ENCODE measurements around the gene TMEM161B.

Gene TMEM161B

GRCh38 chr5:88238732-88239131 lies 29.9 kb downstream of the TMEM161B start:
- no peak for DNase-seq (ENCODE audit: extremely low read depth, low read depth)
- no peak for TF ChIP-seq CTCF (IDR thresholded peaks at IDR 0.05; ENCODE audit: low read depth, low read length, missing control alignments)
- no peak overlapping the region for H3K4me3 ChIP-seq (replicated peaks; ENCODE audit: low read depth, low read length)

GRCh38 chr5:88236866-88237642 lies 31.6 kb downstream of the TMEM161B start:
- no peak for TF ChIP-seq CTCF (IDR thresholded peaks at IDR 0.05; ENCODE audit: low read depth, low read length, missing control alignments)
- H3K4me3 ChIP-seq (replicated peaks; ENCODE audit: low read depth, low read length), result no peak overlapping the region
- DNase-seq (ENCODE audit: extremely low read depth, low read depth), result peak; percentile 24

- H3K4me3 ChIP-seq (replicated peaks; ENCODE audit: low read depth, low read length), result no peak overlapping the region
- TF ChIP-seq CTCF (IDR thresholded peaks at IDR 0.05; ENCODE audit: low read depth, low read length, missing control alignments), result no peak
- DNase-seq (ENCODE audit: extremely low read depth, low read depth), result no peak
These were observed 32.8 kb downstream of the TMEM161B start for GRCh38 chr5:88235828-88236227.

GRCh38 chr5:88235346-88235745 lies 33.3 kb downstream of the TMEM161B start:
- H3K4me3 ChIP-seq (replicated peaks; ENCODE audit: low read depth, low read length), result no peak overlapping the region
- TF ChIP-seq CTCF (IDR thresholded peaks at IDR 0.05; ENCODE audit: low read depth, low read length, missing control alignments), result no peak
- DNase-seq (ENCODE audit: extremely low read depth, low read depth), result no peak

- no peak overlapping the region for H3K4me3 ChIP-seq (replicated peaks; ENCODE audit: low read depth, low read length)
- no peak for DNase-seq (ENCODE audit: extremely low read depth, low read depth)
- TF ChIP-seq CTCF (IDR thresholded peaks at IDR 0.05; ENCODE audit: low read depth, low read length, missing control alignments), result no peak
These were observed 38.0 kb downstream of the TMEM161B start for GRCh38 chr5:88230546-88231066.

GRCh38 chr5:88226881-88227450 lies 41.7 kb downstream of the TMEM161B start:
- DNase-seq (ENCODE audit: extremely low read depth, low read depth), result no peak
- no peak overlapping the region for H3K4me3 ChIP-seq (replicated peaks; ENCODE audit: low read depth, low read length)
- TF ChIP-seq CTCF (IDR thresholded peaks at IDR 0.05; ENCODE audit: low read depth, low read length, missing control alignments), result no peak
